NCI-H524 (cell line): ENCODE results near the gene SIL1.
"Not testable (repeated sequence)": the region's sequence is repeated elsewhere in the genome, so short reads cannot be mapped to it uniquely, and the experiment has no call there.

Experiments used
- DNase-seq, 2 experiments: peaks; one replicate each; lab custom pipeline; 2025; lab: John Stamatoyannopoulos, UW

SIL1 gene

DNA sequence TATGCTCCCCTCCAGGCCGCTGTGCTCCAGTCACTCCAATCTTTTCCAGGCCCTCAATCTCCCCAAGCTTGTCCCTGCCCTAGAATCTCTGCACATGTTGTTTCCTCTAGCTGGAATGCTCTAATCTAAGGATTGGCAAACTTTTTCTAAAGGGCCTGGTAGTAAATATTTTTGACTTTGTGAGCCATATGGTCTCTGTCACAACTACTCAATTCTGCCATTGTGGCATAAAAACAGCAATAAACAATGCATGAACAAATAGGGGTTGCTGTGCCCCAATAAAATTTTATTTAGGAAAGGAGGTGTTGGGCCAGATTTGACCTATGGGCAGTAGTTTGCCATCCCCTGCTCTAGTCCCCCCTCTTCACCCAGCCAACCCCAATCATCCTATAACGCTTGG is 172.5 kb downstream of the SIL1 start:
- no peak for DNase-seq

DNA sequence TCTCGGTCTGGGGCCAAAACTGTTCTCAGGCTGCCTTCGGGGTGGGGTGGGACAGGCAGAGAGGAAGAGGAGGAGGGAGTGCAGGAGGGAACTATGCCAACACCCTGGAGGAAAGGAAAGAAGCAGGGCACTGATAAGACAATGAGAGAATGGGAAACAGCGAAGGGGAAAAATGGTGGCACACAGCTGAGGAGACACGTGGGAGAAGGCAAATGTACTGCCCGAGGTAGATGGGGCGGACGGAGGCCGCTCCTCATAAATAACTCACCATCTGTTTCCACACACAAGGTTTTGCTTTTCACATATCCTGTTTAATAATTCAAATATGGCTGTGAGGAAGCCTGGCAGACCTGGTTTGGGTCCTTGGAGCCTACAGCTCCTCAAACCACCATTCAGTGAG is 174.9 kb downstream of the SIL1 start:
- no peak for DNase-seq

DNA sequence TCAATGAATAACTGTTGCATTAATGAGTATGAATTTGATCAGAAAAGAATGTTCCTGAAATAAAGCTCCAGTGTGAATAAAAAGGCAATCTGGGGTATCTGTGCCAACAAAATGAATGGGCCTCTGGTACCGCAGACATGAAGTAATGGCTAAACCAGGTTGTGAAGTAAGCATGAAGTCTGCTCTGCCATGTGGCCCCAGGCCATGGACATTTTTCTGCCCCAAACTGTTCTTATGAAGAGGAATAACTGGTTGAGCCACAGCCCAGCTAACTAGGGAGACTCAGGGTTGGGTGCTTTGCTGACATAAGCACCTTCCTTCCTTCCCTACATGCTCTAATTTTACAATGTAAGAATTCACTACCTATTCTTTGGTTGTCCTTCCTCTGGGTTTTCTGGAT is 175.6 kb downstream of the SIL1 start:
- no peak for DNase-seq

DNA sequence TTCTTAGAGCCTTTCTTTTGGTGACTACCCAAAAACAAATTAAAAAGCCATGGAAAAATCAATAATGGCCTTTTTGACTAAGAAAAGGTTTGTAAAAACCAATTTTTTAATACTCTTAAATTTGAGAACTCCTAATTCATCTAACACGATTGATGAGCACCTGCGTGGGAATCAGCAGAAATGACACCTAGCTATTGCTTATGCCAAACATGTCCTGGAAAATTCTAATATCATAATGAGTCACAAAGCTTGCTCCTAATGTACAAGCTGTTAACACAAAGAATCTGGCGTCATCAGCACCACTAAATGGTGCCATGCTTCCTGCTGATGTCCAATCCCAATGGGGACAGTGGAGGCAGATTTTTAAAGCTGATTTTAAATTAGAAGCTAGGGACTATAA is 176.8 kb downstream of the SIL1 start:
- DNase-seq: no peak

DNA sequence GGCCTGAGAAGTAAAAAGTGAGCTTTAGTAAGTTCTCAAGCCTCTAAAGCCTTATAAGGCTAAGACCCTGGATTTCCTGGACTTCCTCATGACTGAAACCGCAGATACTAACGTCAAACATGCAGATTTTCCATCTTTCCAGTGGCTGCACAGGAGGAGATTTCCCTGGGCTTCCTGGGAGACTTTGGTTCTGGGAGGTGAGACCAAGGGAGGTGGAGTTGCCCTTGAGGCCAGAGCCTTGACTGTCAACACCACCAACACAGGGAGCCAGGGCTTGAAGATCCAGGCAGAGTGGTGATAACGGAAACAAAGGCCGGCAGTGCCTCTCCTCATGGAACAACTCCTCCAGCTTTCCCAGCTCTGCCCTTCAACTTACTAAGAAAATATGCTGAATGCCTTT is 178.3 kb downstream of the SIL1 start:
- no peak for DNase-seq

DNA sequence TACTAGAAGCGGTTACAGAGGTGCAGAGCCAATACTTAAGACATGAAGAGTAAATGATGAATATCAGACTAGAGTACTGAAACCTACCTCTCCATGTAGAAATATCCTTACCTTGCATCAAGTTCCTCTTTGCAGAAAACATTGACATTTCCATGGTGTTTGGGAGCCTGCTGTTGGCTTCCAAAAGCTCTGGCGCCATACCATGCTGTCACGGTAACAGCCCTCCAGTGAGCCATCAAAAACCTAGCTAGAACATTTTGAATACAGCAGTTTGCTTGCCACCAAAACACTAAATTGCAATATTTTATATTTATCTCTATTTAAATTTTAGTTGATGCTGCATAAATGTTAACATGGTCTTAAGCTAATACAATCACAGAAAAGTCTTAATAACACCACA is 179.0 kb downstream of the SIL1 start:
- no peak for DNase-seq

DNA sequence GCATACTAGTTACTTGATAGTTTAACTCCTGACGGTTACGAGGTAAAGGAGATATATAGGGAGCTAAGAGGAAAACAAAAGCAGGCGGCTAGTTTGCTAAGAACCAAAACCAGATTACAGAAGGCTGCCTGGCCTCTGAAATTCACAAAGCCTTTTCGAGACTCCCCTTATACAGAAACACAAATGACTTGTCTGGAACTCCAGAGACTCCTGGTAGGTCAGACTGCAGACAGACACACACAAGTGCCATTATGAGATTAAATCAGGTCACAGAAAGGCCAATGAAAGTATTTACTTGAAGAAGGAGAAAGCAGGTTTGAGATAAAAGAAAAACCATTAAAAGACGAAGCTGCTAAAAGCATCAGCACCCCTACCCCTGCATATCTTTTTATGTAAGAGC is 180.5 kb downstream of the SIL1 start:
- no peak for DNase-seq

DNA sequence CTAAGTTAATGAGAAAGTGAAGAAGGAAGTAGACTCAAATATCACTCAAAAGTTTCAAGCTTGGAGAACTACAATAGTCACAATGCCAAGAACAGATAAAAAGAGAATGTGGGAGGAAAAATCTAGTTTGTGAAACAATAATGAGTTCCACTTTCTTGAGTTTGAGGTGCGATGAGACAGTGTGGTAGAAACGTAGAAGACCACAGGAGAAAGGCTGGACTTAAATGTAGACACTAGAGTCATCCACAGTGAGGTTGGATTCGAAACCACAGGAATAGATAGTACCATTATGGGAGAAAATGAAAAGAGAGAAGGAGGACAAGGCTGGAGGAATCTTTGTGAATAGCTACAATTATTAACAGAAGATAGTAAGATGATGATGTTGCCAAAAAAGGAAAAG is 182.0 kb downstream of the SIL1 start:
- no peak for DNase-seq

DNA sequence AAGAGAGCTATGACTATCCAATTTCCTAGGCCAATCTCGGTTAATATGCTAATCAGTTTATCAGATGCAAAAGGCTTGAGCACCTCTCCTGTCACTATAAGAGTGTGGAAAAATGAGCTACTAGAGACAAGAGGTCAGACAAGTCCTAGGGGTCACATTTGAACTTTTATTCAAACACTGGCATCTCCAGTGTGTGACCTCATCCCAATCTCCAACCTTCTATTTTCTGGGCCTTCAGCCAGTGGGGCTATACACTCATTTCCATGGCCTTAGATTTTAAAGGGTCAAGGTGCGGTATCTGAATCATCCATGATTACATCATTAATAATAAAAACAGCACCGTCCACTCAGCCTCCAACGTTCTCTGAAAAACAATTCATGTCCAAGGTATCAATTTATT is 183.4 kb downstream of the SIL1 start:
- no peak for DNase-seq

DNA sequence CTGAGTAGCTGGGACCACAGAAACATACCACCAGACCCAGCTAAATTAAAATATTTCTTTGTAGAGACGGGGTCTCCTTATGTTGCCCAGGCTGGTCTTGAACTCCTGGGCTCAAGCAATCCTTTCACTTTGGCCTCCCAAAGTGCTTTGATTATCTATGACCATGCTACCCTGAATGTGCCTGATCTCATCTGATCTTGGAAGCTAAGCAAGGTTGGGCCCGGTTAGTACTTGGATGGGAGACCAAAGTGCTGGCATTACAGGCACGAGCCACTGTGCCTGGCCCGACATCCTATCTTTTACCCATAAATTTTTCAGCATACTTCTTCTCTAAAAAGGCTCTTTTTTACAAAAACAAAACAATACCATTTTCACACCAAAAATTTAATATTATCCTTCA is 186.0 kb downstream of the SIL1 start:
- DNase-seq: no peak

DNA sequence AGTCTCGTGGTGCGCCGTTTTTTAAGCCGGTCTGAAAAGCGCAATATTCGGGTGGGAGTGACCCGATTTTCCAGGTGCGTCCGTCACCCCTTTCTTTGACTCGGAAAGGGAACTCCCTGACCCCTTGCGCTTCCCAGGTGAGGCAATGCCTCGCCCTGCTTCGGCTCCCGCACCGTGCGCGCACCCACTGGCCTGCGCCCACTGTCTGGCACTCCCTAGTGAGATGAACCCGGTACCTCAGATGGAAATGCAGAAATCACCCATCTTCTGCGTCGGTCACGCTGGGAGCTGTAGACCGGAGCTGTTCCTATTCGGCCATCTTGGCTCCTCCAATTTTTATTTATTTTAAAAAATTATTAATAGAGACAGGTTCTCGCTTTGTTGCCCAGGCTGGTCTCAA is 187.0 kb downstream of the SIL1 start:
- DNase-seq: not testable (repeated sequence)

DNA sequence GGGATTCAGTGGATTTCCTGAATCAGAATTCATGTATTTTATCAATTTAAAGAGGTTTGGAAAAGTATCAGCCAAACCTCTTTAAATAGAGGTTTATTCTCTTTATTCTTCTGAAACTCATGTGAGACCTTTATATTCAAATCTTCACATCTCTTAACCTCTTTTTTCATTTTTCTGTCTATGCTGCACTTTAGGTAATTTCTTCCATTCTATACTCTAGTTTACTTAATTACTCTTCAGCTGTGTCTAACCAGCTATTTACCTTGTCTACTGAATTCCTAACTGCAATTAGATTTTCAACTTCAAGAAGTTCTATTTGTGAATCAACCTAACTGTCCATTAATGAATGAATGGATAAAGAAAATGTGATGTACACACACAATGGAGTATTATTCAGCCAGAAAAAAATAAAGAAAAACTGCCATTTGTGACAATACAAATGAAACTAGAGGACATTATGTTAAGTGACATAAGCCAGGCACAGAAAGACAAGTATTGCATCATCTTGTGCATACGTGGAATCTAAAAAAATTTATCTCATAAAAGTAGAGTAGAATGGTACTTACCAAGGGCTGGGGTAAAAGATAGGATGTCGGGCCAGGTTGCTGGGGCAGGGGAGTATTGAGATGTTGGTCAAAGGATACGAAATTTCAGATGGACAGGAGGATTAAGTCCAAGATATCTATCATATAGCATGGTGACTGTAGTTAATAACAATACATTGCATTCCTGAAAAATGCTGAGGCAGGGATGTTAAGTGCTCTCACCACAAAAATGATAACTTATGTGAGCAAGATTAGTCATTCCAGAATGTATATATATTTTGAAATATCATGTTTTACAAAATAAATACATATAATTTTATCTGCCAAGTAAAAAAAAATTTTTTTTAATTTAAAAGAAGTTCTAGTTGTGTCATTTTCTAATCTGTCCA is 193.5 kb downstream of the SIL1 start:
- no peak for DNase-seq

DNA sequence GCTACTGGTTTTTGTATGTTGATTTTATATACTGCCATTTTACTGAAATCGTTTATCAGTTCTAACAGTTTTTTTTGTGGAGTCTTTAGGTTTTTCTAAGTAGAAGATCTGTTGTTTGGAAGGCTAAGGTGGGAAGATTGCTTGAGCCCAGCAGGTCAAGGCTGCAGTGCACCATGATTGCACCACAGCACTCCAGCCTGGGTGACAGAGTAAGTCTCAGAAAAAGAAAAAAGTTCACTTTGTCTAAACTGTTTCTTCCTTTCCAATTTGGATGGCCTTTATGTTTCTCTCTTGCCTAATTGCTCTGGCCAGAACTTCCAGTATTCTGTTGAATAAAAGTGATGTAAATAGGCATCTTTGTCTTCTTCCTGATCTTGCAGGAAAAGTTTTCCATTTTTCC is 198.5 kb downstream of the SIL1 start:
- no peak for DNase-seq

DNA sequence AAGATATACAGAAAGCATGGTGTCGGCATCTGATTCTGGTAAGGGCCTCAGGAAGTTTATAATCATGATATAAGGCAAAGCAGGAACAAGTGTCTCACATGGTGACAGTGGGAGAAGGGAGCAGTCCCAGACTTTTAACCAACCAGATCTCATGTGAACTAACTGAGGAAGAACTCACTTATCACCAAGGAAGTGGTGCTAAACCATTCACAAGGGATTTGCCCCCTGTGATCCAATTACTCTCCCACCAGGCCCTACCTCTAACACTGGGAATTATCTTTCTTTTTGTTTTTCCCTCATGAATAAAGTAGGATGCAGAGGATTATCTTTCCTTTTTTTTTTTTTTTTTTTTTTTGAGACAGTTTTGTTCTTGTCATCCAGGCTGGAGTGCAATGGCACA is 199.6 kb downstream of the SIL1 start:
- DNase-seq: no peak

DNA sequence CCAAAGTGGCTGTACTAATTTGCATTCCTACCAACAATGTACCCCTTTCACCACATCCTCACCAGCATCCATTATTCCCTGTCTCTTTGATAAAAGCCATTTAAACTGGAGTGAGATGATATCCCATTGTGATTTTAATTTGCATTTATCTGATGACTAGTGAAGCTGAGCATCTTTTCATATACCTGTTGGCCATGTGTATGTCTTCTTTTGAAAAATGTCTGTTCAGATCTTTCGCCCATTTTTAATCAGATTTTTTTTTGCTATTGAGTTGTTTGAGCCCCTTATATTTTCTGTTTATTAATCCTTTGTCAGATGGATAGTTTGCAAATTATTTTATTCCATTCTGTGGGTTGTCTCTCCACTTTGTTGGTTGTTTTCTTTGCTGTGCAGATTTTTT is 202.0 kb downstream of the SIL1 start:
- no peak for DNase-seq

DNA sequence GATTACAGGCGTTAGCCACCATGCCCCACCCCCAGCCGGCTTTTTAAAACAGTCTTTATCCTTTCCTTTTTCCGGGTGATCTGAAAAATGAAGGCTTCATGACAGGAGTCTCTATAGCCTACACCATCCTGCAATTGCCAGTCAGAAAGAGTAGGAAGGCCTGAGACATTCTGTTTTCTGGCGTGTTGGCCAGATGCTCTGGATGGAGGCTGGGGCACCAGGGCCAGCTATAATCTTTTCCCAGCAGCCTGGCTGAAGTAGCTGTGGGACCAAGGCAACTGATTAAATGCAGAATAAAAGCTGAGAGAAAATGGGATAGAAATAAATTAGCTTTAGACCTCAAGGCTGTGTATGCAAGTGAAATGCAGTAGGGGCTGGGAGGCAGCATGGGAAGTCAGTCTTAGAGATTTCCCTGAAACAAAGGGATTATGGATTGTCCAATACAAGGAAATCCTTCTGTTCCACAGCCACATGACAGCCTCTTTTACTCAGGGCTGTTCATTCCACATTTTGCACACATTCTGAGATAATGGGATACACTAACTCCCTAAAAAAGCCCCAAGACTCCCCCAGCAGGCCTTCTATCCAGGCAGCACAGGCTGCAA is 207.1 kb downstream of the SIL1 start:
- peak in 1 of 2 experiments; percentile 6 for DNase-seq

DNA sequence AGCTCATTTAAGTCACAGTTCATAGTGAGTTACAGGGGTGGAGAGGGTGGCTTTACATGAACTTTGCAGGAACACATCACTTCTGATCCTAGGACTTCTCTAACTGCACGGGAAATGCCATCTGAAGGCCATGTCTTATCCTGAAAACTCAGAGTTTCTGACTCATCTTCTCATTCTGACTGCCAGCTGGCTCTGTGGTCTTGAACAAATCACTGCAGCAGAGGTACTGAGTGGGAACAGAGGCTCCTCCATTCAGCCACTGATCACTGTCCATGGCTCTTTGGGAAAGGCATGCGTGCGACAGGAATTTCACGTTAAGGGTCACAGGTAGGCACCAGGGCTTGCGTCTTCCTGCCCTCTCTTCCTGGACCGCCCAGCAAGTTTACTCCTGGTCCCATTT is 208.4 kb downstream of the SIL1 start:
- DNase-seq: no peak

DNA sequence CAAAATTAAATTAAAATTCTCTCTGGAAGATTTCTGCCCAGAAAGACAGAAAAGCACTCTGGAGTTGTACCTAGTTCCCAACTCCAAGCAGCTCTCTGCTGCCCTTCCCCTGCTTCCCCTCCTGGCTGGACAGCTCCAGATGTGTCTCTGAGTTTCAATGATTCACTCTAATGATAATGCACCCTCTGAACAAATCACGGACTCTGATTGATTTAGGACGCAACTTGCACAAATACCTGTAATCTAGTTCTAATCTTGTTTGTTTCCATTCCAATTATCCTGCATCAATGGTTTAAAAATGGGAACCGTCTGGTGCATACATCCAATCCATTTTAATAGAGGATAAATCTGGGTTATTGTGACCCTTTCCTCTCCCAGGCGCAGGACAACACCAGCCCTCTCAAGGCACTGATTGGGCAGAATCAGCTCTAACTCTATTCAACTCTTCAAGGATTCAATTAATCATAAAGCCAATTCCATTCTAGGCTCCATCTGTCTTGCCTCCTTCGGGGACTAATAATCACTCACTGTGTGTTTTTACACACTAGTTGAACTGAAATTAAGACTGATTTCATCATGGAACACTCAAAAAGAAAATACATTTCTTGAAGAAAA is 211.9 kb downstream of the SIL1 start:
- DNase-seq: peak; percentile 79 to 90

DNA sequence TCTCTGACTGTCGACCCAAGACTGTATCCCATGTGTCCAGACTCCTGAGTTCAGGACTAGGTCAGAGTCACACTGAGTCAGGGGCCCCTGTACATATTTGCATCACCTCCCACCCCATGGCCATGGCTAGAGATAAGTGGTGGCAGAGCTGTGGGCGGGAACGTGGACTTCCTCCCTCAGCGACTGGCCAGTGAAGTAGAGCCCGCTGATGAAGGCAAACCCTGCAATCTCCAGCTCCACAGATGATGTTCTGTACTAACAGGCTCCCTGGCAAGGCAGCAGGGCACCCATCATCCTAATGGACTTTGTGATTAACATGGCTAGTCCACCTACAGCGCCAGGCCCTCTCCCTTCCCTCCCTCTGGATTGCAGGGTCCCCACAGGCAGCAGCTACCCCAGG is 212.5 kb downstream of the SIL1 start:
- DNase-seq: peak in 1 of 2 experiments; percentile 5

DNA sequence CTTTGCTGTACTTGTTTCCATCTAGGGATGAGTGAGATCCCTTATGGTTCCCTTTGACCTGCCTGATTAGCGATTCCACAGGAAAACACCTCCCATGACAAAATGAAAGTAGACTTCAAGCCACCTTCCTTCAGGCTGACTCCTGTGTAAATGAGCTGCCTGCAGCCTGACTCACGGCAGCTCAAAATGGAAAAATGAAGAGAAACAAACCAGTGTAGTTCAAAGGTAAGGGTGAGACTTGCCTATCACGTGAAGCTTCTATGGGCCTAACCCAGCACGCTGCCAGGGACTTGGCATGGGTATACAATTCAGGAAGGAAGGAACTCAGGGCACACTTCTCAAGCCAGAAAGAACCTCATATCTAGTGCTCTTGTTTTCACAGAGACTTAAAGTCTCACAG is 212.9 kb downstream of the SIL1 start:
- DNase-seq: no peak

DNA sequence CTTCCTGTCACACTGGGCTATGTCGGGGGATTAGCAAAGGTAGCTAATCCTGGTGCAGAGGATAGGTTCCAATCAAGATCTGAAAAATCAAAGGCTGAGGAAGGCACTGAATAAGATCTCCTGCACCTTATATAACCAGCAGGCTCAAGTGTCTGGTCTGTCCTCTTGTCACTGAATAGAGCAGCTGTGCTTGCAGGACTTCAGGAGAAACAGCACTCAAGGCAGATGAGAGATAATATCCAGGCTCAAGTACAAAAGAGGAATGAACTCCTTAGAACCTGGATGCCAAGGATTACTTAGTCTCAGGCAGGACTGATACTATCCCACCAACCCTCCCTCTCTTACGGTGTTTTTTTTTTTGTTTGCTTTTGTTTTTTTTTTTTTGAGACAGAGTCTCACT is 214.2 kb downstream of the SIL1 start:
- DNase-seq: peak; percentile 63 to 91

DNA sequence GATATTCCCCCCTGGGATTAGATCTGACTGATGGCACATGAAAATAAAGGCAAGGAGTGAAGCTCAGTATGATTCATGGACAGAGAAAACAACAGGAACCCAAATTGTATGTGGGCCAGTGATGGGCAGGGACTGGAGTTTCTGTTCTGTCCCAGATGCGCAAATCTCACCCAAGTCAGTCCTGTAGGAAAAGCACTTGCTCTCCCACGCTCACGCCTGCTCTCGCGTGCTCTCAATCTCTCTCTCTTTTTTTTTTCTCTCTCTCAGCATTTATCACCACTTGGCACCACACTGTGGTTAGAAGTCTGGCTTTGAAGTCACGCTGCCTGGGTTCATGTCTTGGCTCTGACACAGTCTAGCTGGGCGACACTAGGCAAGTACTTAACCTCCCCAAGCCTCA is 216.6 kb downstream of the SIL1 start:
- DNase-seq: no peak

DNA sequence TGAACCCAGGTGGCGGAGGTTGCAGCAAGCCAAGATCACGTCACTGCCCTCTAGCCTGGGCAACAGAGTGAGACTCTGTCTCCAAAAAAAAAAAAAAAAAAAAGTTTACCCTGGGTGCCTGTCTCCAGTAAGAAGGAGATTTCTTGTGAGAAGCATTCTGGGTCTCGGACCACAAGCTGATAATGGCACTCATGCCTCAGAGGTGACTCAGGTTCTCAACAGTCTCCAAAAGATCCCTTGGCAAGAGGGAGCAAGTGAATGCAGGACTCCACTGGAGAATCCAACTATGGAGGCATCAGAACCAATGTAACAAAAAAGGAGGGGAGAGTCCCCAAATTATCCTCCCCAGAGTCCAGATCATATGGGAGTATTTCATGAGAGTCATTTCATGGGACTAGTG is 217.0 kb downstream of the SIL1 start:
- no peak for DNase-seq
